ENCODE measurements around the gene CHEK1. TPM values are rescaled to one million over a fixed set of nuclear protein-coding genes. Genes with fewer than 3 reads are reported as not detected.
"Not testable (repeated sequence)": the region's sequence is repeated elsewhere in the genome, so short reads cannot be mapped to it uniquely, and the experiment has no call there.

CHEK1 gene
- 7.9 and 16.8 TPM in 2 replicates for total RNA-seq

DNA sequence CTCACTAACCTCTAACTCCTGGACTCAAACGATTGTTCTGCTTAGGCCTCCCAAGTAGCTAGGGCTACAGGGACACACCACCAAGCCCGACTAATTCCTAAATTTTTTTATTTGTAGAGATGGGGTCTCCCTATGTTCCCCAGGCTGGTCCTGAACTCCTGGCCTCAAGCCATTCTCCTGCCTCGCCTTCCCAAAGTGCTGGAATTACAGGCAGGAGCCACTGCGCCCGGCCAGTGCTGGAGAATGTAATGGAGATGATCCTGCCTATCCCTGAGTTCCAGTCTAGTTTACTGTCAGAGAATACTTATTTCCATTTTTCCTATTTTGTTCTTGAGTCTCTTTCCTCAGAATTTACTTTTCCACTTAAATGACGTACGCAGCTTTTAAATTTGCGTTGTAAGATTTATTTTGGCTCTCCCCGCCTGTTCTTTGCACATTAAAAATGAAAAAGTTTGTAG is at the start of gene CHEK1:
Gene CHEK1 (plus strand): TSS at position 408 of the 458 bp plus-strand sequence. CDS start 1,606 bp downstream, outside the sequence.
- no peak for DNase-seq (ENCODE audit: low read depth in 2 of 2)

DNA sequence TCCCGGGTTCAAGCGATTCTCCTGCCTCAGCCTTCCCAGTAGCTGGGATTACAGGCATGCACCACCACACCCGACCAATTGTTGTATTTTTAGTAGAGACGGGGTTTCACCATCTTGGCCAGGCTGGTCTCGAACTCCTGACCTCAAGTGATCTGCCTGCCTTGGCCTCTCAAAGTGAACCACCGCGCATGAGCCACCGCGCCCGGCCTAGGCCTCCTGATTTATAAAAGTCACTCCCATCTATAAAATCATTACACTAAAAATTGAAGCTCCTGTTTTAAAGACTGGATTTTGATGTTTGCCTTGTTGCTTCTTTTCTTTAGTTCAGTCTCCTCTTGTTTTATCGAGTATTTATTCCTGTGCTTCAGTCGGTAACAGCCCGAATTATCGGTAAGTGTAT is 47.8 kb upstream of the CHEK1 start:
- DNase-seq (ENCODE audit: low read depth in 2 of 2) = not testable (repeated sequence)

DNA sequence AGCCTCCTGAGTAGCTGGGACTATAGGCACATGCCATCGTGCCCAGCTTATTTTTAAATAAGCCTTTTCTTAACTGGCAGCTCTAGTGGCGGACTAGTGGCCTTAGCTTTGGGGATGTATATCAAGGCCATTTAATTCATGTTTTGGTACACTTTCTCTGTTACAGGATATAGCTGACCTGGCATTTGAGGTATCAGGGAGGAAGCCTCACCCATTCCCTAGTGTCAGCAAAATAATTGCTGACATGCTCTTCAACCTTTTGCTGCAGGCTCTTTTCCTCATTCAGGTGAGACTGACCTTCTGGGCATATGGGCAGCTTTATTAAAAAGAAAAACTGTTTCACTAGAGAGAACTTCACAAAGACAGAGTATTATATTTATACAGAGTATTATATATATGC is 46.2 kb upstream of the CHEK1 start:
- DNase-seq (ENCODE audit: low read depth in 2 of 2) = no peak

DNA sequence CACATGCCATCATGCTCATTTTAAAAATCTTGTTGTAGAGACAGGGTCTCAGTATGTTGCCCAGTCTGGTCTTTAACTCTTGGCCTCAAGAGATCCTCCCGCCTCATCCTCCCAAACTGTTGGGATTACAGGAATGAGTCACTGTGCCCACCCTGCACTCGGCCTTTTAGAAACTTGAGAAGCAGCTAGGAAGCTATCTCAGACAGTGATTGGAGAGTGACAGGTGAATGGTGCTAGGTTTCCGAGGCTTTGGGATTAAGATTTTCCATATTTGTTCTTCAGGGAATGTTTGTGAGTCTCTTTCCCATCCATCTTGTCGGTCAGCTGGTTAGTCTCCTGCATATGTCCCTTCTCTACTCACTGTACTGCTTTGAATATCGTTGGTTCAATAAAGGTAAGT is 45.2 kb upstream of the CHEK1 start:
- no peak for DNase-seq (ENCODE audit: low read depth in 2 of 2)

DNA sequence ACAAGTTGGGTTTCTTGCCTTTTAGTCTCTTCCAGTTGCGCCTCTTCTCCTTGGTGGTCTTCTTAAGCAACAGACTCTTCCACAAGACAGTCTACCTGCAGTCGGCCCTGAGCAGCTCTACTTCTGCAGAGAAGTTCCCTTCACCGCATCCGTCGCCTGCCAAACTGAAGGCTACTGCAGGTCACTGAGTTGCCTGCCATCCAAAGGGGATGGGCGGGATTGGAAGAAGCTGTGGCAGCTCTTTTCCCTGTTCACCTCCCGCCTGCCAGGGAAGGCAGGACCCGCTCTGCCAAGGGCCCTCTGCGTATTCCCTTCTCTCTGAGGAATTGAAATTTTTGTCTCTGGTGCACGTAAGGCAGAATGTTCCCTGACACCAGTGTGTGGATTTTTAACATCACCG is 41.5 kb upstream of the CHEK1 start:
- DNase-seq (ENCODE audit: low read depth in 2 of 2) = no peak

DNA sequence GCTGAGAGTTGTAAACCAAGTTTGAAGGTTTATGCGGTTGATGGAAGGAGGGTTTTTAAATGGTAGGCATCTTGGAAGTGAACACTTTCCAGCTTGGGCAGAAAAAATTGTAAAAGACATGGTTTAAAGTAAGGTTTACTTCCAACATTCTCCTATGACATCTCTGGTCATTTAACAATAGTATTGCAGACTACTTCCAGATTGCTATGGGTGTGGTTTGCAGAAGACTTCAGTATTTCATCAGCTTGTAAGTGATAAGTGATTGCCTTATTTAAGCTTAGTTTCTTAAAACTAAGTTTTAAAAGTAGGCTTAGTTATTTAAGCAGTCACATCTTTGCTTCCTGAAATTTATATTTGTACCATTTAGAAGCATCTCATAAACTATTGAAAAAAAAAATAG is 39.5 kb upstream of the CHEK1 start:
- no peak for DNase-seq (ENCODE audit: low read depth in 2 of 2)

DNA sequence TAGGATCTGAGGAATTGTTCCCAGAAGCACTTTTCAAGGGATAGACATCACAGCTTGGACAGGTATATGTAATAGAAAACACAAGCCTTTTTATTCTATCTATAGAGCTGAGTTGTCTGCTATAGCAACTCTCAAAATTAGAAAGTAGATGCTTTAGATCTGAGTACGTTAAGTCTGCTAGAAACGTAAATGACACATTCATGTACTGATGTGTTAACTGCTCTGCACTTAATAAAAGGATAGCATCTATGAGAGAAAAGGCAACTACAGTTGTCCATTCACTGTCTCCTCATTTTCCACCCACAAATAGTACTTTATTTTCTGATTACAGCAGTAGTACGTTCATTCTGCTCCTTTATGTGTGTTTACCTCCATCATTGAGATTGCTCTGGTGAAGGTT is 38.3 kb upstream of the CHEK1 start:
- no peak for DNase-seq (ENCODE audit: low read depth in 2 of 2)

DNA sequence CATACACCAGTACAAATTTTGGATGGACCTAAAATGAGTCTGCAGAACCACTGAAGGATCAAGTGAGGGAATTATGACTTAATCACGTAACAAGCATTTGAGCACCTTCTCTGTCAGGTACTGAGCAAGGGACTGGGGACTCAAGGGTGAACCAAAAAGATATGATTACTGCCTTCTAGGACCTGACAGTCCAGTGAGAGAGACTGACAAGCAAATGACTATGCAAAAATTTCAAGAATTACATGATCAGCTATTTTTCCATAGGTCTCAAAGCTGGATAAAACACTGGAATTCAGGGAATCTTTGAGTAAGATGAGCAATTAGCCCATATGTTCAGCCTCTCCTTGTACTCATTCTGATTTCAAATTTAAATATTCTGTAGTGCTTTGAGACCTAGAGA is 37.5 kb upstream of the CHEK1 start:
- no peak for DNase-seq (ENCODE audit: low read depth in 2 of 2)

DNA sequence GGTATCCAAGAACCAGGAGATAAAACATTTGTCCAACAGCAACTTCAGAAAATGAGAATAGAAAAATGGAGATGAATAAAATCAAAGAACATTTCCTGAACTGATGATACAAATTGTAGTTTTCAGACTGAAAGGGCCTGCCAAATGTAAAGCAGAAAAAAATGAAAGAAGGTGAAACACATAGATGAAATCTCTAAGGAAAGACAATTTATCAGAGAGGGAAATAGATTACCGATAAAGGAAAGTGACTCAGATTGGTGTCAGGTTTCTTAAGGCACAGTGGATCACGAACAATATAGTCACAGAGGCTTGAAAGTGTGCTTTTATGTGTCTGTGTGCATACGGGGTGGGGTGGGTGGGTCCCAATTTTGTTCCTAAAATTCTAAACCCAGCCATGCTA is 36.5 kb upstream of the CHEK1 start:
- peak in 1 of 2 donors; percentile 28 for DNase-seq (ENCODE audit: low read depth in 2 of 2)

DNA sequence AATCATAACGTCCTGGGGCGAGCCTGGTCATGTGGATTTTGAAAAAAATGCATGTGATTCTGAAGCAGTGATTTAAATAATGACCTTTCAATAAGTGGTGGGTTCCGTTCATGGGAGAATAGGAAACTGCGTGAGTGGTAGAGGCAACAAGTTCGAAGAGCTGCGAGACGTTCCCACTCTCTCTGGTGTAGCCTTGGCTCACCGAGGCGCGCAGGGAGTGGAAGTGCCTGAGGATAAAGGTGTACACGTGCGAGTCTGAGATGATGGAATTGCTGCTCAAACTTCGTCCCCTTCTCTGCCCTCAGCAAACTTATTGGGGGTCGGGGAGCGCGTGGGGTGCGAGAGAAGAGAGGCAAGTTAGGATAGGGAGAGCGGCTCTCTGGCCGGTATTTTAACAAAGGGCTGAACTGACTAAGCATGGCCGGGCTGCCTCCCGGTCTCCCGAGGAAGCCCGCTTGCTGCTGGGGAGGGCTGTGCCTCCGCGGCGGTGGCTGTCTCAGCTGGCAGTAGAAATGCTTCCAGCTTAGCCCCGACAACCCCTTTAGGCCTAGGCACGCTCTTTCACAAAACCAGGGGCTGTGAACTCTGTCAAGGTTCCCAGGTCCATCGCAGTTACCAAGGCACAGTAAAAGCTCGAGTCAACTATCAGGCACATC is 33.2 kb upstream of the CHEK1 start:
- peak; percentile 51 to 62 for DNase-seq (ENCODE audit: low read depth in 2 of 2)

DNA sequence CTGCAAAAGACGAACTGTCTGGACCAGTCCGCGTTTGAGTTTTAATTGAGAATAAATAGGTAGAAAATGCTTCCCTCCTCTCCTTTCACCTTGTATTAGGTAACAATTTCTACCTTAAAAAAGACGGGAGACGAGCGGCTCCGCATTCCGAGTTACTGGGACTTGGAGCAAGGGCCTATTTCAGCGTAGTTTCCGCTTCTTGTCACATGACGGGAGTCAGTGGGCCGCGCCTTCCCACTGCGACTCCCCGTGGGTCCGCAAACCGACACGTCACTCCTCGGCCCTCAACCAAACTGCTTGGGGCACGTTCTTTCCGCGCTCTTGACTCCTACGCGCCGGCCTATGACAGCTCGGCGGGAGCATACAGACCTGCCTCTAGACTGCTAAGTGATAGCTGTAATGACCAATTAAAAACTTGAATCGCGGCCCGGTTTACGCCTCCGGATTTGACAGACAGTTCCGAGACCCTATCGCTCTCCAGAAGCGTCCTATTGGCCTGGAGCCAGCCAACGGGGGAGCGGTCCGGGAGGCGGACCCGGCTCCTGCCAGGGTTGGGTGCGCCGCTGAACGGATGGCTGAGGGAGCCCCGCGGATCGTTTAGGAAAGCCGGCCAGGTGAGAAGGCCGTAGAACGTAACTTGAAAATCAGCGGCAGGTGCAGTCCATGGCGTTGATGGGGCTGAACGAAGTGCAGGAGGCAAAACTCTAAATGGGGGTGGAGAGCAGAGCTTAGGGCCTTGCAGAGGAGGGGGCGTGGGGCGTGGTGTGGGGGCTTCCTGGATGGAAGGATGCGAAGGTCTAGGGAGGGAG is 32.5 kb upstream of the CHEK1 start, which contains the start of gene STT3A:
Gene STT3A (plus strand): TSS at position 548 of the 809 bp plus-strand sequence. CDS start 3,064 bp downstream, outside the sequence.
- peak; percentile 100 for DNase-seq (ENCODE audit: low read depth in 2 of 2)

DNA sequence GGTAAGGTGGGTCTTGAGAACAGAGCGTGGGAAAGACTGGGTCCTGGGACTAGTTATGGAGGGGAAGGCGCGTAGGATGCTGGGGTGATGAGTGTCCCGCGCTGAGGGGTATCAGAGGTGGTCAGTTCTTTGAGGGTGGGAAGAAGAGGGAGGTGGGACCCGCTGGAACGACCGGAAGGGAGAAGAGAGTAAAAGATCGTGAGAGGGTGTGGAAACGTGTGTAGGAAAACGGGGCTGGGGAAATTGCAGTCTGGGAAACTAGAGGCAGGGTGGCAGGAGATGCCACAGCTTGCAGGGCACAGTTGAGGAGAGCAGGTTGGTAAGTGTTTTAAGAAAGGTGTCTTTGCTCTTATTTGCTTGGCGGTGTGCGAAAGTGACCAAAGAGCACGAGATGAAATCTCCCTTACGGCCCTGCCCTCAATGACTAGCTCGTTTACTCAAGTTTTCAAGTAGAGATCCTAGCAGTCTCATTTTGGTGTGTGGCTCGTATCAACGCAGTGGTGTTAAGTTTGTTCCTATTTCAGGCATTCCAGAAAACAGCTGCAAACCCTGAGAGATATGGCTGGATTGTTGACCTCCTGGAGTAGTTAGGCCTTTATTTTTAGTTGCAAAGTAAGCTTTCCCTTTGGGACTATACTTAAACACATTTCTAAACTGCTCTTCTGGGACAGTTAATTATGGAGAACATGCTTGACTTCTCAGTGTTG is 31.7 kb upstream of the CHEK1 start:
- peak; percentile 40 to 41 for DNase-seq (ENCODE audit: low read depth in 2 of 2)

DNA sequence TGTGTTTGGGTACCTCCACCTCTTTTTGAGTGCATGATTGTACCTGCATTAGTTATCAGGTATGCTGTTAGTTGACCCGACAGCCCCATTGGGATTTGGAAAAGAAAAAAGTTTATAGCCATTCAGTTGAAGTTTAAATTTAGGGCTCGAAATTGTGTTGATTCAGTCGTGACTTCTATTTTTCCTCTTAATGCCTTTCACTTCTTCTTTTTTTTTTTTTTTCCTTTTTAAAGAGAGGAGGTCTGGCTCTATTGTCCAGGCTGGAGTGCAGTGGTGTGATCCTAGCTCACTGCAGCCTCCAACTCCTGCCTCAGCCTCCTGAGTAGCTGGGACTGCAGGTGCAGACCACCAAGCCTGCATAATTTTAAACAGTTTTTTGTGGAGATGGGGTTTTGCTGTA is 30.0 kb upstream of the CHEK1 start:
- no peak for DNase-seq (ENCODE audit: low read depth in 2 of 2)

DNA sequence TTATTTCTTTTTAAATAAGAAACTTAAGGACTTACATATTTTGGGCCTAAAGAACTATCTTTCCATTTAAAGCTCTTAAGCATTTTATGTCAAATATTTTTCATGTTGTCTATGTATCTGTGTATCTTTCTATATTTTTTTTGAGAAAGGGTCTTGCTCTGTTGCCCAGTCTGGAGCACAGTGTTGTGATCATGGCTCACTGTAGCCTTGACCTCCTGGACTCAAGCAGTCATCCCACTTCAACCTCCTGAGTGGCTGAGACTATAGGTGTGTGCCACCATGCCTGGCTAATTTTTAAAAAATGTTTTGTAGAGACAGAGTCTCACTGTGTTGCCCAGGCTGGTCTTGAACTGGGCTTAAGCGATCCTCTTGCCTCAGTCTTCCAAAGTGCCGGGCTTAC is 24.3 kb upstream of the CHEK1 start:
- DNase-seq (ENCODE audit: low read depth in 2 of 2) = no peak

DNA sequence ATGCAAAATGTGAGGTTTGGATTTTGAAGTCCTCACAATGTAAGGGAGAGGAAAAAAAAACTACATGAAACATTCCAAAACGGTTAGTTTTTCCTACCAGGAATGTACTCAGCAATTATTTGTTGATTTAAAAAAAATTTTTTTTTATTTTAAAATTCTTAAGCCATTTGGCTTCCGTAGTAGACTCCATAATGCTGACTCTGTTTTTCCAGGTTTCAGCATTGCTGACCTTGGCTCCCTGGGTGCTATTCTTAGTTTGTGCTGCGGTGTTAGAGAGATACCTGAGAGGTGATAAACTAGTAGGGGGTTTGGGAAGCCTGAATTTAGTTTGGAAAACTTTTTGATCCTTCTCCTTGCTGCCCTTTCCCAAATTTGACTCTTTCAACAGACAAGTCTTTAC is 21.8 kb upstream of the CHEK1 start:
- DNase-seq (ENCODE audit: low read depth in 2 of 2) = no peak

DNA sequence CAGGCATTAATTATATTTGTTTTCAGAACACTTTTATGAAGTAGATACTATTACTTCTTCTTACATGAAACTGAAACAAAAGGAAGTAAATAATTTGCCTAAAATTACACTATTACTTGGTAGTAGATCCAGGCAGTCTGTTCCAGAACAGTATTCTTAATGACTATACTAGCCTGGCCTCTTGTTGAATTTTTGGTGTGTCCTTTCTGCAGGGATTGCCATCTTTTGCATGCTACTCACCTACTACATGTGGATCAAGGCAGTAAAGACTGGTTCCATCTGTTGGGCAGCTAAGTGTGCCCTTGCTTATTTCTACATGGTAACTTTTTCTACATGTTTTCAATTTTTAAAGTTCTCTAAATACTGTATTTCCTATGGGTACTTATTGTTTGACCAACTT is 19.5 kb upstream of the CHEK1 start:
- DNase-seq (ENCODE audit: low read depth in 2 of 2) = no peak

DNA sequence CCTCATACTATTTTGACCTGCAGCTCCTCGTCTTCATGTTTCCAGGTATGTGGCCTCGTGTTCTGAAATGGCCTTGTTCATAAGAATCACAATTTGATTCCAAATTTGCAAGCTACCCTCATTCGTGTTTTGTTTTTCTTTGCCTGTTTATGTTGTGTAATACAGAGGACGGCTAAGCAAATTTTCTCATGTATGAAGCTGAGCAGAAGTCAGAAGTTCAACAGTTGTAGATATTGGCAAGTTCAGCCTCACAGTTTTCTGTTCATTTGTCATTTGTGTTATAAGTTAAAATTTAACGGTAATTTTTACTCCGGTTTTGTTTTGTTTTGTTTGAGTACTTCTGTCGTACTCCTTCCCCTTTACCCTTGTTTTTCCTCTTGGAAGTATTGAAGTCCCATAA is 15.4 kb upstream of the CHEK1 start:
- DNase-seq (ENCODE audit: low read depth in 2 of 2) = no peak

DNA sequence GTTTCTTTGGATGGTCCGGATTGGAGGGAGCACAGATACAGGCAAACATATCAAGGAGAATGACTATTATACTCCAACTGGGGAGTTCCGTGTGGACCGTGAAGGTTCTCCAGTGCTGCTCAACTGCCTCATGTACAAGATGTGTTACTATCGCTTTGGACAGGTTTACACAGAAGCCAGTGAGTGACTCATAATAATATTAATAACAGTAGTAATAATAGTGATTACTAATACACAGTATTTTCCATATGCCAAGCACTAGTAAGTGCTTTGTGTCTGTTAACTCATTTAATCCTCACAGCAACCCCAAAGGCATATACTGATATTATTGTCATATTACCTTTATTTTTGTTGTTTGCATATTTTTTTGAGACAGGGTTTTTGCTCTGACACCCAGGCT is 6.6 kb upstream of the CHEK1 start:
- DNase-seq (ENCODE audit: low read depth in 2 of 2) = no peak

DNA sequence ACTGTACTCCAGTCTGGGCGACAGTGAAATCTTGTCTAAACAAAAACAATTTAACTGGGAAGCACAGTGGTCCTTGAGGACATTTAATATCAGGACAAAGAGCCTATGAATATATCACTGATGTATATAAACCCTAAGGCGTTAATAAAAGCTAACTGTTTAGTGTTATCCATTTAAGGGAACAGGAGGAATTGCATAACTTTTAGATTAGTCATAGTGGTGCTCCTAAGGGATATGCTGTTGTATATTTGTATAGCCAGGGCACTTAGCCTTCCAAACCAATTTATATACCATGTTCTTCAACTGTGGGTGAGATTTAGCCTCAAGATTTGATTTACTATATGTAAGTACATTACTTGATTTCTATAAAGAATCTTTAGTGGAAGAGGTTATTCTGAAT is 3.0 kb upstream of the CHEK1 start:
- DNase-seq (ENCODE audit: low read depth in 2 of 2) = peak; percentile 5 to 51

DNA sequence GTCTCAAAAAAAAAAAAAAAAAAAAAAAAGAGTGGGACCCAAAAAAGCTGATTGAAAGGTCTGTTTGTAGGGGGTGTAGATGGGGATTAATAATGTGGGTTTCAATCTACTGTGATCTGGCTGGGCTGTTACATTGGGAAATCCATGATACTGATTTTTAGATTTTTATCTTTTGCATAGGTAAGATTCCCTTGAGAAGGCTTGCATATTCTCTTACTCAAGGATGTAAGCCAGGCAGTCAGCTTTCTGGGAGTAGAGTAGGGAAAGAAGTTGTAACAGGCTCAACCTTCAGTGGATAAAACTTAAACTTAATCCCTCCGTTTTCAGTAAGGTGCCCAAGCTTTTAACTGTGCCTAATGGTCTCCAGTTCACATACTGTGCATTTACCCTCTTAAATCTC is 1.9 kb upstream of the CHEK1 start:
- no peak for DNase-seq (ENCODE audit: low read depth in 2 of 2)

DNA sequence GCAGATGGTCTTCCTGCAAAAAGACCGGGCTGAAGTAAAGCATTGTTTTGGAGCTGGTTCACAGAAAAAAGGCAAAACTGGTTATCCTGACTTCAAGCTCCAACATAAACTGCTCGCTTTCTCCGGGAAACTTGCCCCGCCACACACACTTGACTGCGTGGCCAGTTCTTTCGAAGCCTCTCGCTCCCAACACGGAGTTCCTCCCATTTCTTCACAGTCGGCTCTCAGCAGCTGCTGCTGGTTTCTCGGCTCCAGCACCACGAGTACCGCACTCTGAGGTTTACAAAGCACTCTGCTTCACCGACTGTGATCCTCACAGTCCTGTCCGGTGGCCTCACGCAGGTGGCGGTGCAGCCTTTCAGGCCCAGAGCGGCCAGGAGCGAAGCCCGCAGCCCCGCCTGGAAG is 264 bp downstream of the CHEK1 start:
- DNase-seq (ENCODE audit: low read depth in 2 of 2) = no peak

DNA sequence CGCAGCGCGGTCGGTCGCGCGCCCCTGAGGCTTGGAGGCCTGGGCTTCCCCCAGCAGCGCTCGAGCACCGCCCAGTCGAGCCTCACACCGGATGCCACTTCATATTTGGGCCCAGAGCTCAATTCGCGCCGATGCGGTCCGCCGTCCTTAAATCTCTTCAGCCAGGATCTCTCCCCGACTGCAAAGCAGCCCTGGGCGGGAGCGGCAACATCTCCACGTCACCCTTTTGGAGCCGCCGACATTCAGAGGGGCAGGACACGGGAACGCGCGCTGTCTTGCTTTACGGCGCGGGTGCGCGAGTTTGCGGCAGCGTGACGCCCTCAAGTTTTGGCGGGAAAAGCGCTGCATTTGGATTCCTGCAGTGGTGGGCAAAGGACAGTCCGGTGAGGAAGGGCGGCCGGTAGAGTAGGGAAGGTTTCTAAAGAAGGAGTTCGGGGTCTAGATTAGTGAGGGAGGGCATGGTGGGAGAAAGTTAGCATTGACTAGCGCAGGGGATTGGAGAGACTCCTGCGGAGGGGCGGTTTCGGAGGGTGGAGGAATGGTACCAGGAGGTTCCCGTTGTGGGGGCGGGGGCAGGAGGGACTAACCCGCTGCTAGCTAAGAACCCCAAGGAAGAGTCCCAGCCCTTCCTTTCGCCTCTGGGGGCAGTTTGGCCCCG is 796 bp downstream of the CHEK1 start:
- DNase-seq (ENCODE audit: low read depth in 2 of 2) = peak; percentile 91
